Thoracic aorta (tissue), 2 donors: ENCODE data around the gene C4orf50. TPM values are rescaled to one million over a fixed set of nuclear protein-coding genes. Genes with fewer than 3 reads are reported as not detected.

Source experiments
- ATAC-seq: fragments of 150-250 bp; one replicate; pipeline ENCODE4 v1.8.0; 2017; ENCODE audit warnings: low read depth; ENCODE audit not compliant: insufficient number of reproducible peaks, low FRiP score
- DNase-seq: peaks from one replicate; pipeline ENCODE4 v3.0.0-alpha.2; 2020; ENCODE audit warnings: low spot score
- H3K27ac ChIP-seq, 2 donors: fragments of 200-600 bp; sonication (generic); 1 replicate in 1 of 2; 2 replicates in 1 of 2; pipeline ENCODE4 v1.5.1; 2016; ENCODE audit warnings: mild to moderate bottlenecking in 2 of 2, moderate library complexity in 2 of 2
- H3K27me3 ChIP-seq: fragments of 200-600 bp; sonication (generic); replicated peaks from 2 replicates; pipeline ENCODE4 v1.6.0; 2016; ENCODE audit warnings: mild to moderate bottlenecking; ENCODE audit not compliant: insufficient read depth
- H3K36me3 ChIP-seq: fragments of 200-600 bp; sonication (generic); one replicate; pipeline ENCODE4 v1.5.1; 2016
- H3K4me1 ChIP-seq, 2 donors: fragments of 200-600 bp; sonication (generic); 1 replicate in 1 of 2; 2 replicates in 1 of 2; pipeline versions ENCODE4 v1.5.1 to v1.6.0; 2016; ENCODE audit warnings: low read depth in 2 of 2, mild to moderate bottlenecking in 1 of 2; ENCODE audit not compliant: control insufficient read depth in 1 of 2
- H3K4me3 ChIP-seq: fragments of 200-600 bp; sonication (generic); 2 replicates; pipeline ENCODE4 v1.5.1; 2016; ENCODE audit warnings: mild to moderate bottlenecking
- H3K9me3 ChIP-seq: fragments of 200-600 bp; sonication (generic); 2 replicates; pipeline ENCODE4 v1.5.1; 2016
- total RNA-seq, 2 donors: library from RNA; depleted of rRNA; stranded (reverse); fragments of >200 nt; gene quantifications; one replicate each; pipeline versions ENCODE4 v1.1.0 to v1.2.3, GENCODE V29; 2016
- TF ChIP-seq, protein P1 (sequence below): fragments of 200-600 bp; sonication (generic); IDR thresholded peaks from one replicate; pipeline ENCODE4 v1.5.1; 2019; ENCODE audit warnings: antibody characterized with exemption

The C4orf50 gene
- total RNA-seq, 2 donors from 2014 or later, result 0.14 TPM; not detected in 1

DNA sequence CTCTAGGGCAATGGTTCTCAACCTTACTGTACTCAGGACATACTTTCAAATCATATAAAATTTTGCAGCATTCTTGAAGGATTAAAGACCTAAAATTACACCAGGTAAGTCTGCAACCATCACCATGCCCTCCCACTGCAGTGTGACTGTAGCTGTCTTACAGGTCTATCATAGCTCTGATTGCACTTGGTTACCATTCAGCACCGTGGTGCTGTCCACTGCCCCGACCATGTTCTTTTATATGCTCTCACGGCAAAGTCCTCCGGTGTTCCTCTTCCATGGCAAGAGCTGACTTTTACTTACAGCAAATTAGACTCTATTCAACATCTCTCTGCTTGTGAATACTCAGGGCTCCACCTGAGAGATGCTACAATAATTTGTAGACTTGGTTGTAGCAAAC, 136.9 kb downstream of the C4orf50 start:
- TF ChIP-seq, protein P1, sequence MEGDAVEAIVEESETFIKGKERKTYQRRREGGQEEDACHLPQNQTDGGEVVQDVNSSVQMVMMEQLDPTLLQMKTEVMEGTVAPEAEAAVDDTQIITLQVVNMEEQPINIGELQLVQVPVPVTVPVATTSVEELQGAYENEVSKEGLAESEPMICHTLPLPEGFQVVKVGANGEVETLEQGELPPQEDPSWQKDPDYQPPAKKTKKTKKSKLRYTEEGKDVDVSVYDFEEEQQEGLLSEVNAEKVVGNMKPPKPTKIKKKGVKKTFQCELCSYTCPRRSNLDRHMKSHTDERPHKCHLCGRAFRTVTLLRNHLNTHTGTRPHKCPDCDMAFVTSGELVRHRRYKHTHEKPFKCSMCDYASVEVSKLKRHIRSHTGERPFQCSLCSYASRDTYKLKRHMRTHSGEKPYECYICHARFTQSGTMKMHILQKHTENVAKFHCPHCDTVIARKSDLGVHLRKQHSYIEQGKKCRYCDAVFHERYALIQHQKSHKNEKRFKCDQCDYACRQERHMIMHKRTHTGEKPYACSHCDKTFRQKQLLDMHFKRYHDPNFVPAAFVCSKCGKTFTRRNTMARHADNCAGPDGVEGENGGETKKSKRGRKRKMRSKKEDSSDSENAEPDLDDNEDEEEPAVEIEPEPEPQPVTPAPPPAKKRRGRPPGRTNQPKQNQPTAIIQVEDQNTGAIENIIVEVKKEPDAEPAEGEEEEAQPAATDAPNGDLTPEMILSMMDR, result no peak
- Histone ChIP-seq H3K9me3 (no peaks in the 10 kb centered on the region), H3K27ac (no peak overlapping the region), H3K4me3 (no peak overlapping the region), H3K4me1 (no peaks in the 10 kb centered on the region), H3K27me3 (no peaks in the 10 kb centered on the region), H3K36me3 (no peaks in the 10 kb centered on the region)
- no peak for DNase-seq
- no peak for ATAC-seq

GRCh38 chr4:5878359-5878758, 139.9 kb downstream of the C4orf50 start:
- Histone ChIP-seq H3K9me3 (no peaks in the 10 kb centered on the region), H3K27me3 (no peaks in the 10 kb centered on the region), H3K27ac (no peak overlapping the region), H3K4me1 (no peaks in the 10 kb centered on the region), H3K36me3 (no peaks in the 10 kb centered on the region), H3K4me3 (no peak overlapping the region)
- TF ChIP-seq, protein P1, result no peak
- DNase-seq (no peak), ATAC-seq (no peak)

DNA sequence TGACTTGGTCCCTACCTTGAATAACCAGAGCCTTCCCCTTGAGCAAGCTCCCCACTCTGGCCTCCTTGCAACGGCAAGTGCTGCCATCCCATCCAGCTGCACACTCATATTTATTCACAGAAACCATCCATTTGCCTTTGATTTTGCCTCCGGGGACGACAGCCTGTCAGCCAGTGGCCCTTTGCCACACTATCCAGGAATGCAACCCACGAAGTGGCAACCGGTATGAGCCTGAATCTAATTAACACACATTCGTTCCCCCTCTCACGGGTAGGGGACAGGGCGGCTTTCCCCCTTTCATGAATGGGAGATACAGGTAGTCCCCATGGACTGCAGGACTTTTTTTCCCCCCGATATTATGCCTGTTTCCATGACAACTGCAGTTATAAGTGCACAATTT, 140.8 kb downstream of the C4orf50 start:
- H3K4me3 ChIP-seq, result no peak overlapping the region
- DNase-seq (no peak), ATAC-seq (no peak)
- TF ChIP-seq, protein P1, result no peak
- H3K4me1 ChIP-seq, result no peaks in the 10 kb centered on the region
- H3K9me3 ChIP-seq, result no peaks in the 10 kb centered on the region
- H3K27ac ChIP-seq, result no peak overlapping the region
- H3K36me3 ChIP-seq, result no peaks in the 10 kb centered on the region
- no peaks in the 10 kb centered on the region for H3K27me3 ChIP-seq

DNA sequence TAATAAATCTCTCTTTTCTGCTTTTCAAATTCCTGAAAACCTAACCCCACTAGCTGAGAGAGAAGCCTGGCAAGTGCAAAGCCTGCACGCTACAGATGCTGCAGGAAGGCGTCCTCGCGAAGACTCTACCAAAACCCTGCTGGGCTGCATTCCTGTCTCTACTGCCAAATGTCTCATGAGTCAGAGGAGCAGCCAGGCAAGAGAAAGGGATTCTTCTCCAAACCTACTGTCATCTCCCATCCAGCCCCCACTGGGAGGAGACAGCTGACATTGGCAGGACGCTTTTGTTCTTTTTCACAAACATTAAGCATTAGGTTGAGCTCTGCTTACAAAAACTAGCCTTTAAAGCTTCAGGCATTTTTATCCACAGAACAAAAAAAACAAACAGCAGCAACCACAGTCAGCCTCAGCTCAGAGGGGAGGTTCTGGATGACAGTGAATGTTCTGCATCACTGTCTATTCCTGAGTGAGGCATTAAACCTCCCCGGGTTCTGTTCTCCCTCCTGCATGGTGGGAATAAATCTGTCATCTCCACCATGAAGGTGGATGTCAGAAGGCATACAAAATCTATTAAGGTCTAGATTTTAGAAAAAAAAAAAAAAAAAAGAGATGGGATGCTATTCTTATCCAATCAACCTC, 143.3 kb downstream of the C4orf50 start:
- no peaks in the 10 kb centered on the region for H3K27me3 ChIP-seq
- no peaks in the 10 kb centered on the region for H3K4me1 ChIP-seq
- no peak for ATAC-seq
- no peak overlapping the region for H3K27ac ChIP-seq
- no peak for DNase-seq
- no peaks in the 10 kb centered on the region for H3K9me3 ChIP-seq
- H3K4me3 ChIP-seq, result no peak overlapping the region
- TF ChIP-seq, protein P1, result no peak
- no peaks in the 10 kb centered on the region for H3K36me3 ChIP-seq

DNA sequence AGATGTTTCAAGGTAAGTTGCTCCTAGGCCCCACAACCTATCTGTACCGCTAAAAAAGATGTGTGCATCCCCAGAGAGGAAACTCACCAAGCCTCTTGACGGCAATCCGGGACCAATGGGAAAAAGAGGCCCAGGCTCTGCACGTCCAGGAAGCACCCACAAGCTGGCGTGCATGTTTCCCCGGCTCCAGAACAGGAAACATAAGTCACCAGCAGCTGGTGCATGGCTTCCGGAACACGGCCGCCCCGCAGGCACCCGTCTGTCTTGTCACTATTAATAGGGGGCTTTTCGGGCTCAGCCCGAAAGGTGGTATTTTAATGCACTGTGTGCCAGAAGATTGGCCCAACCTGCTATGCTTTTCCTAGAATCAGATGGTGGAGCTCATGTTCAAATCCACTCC, 147.5 kb downstream of the C4orf50 start:
- TF ChIP-seq, protein P1, result no peak
- no peak overlapping the region for H3K4me3 ChIP-seq
- no peaks in the 10 kb centered on the region for H3K27me3 ChIP-seq
- no peak overlapping the region for H3K27ac ChIP-seq
- no peaks in the 10 kb centered on the region for H3K9me3 ChIP-seq
- no peaks in the 10 kb centered on the region for H3K36me3 ChIP-seq
- DNase-seq (no peak), ATAC-seq (no peak)
- no peaks in the 10 kb centered on the region for H3K4me1 ChIP-seq
